MCF 10A (cell line): ENCODE data around the gene ARL13A. TPM values are rescaled to one million over a fixed set of nuclear protein-coding genes. Genes with fewer than 3 reads are reported as not detected.

Source experiments
- BruUV-seq: library from RNA; stranded (reverse); fragments of 400-500 nt; replicated peaks from 2 replicates; lab custom pipeline; 2021; lab: Mats Ljungman, UMichigan
- CTCF ChIA-PET: fragments of 300-600 bp; sonication (Branson Sonifier 250); formaldehyde crosslinking; extraction: SDS; loops from one replicate; lab custom pipeline; 2021; ENCODE audit warnings: antibody characterized with exemption, inconsistent platforms; lab: Yijun Ruan, JAX
- POLR2A ChIA-PET: fragments of 300-600, 350-650 bp; sonication (Branson Sonifier 250); formaldehyde crosslinking; extraction: SDS; loops from one replicate; lab custom pipeline; 2020; ENCODE audit warnings: antibody characterized with exemption, inconsistent platforms; lab: Yijun Ruan, JAX
- DNase-seq: peaks from one replicate; pipeline ENCODE4 v3.0.0-alpha.2; 2018; ENCODE audit not compliant: unreplicated experiment
- H3K27ac Mint-ChIP-seq: one replicate; pipeline ENCODE4 v1.8.0; 2022; ENCODE audit warnings: mild to moderate bottlenecking, low read depth, mixed read lengths; ENCODE audit not compliant: unreplicated experiment
- H3K27me3 Mint-ChIP-seq: one replicate; pipeline ENCODE4 v1.8.0; 2022; ENCODE audit warnings: mixed read lengths; ENCODE audit not compliant: insufficient read depth, unreplicated experiment
- H3K36me3 Mint-ChIP-seq: one replicate; pipeline ENCODE4 v1.8.0; 2022; ENCODE audit warnings: mild to moderate bottlenecking, moderate library complexity, mixed read lengths; ENCODE audit not compliant: insufficient read depth, unreplicated experiment
- H3K4me1 Mint-ChIP-seq: one replicate; pipeline ENCODE4 v1.8.0; 2022; ENCODE audit warnings: mixed read lengths; ENCODE audit not compliant: insufficient read depth, unreplicated experiment
- H3K4me3 Mint-ChIP-seq: one replicate; pipeline ENCODE4 v1.8.0; 2022; ENCODE audit warnings: mild to moderate bottlenecking, moderate library complexity, mixed read lengths; ENCODE audit not compliant: unreplicated experiment
- H3K9me3 Mint-ChIP-seq: one replicate; pipeline ENCODE4 v1.8.0; 2022; ENCODE audit warnings: mixed read lengths; ENCODE audit not compliant: unreplicated experiment
- CTCF ChIP-seq: fragments of 200-600 bp; IDR thresholded peaks from one replicate; pipeline ENCODE4 v1.8.0; 2022; ENCODE audit warnings: antibody characterized with exemption, mild to moderate bottlenecking; ENCODE audit not compliant: unreplicated experiment
- intact Hi-C: fragments of 100-400 bp; cut with micrococcal nuclease; formaldehyde crosslinking; loops from 2 replicates; pipeline ENCODE4 v1.14.1; 2022
- total RNA-seq: library from RNA; stranded (reverse); gene quantifications from 2 replicates; pipeline ENCODE4 v1.2.3, GENCODE V29; 2022

ARL13A gene
- total RNA-seq, 1 experiment from 2014 or later: not detected

- Mint-ChIP-seq H3K36me3 (no peaks in the 10 kb centered on the region), H3K4me1 (peaks cover 7% of the 10 kb centered on the region), H3K27me3 (peaks cover 50% of the 10 kb centered on the region), H3K27ac (no peak overlapping the region), H3K4me3 (no peak overlapping the region), H3K9me3 (no peaks in the 10 kb centered on the region)
- no peak for TF ChIP-seq CTCF
- ChIA-PET CTCF (interaction anchor here (0.6 kb wide), 1 partner anchor 483 kb away, joined by 3 read pairs; no protein-coding TSS in a partner anchor), POLR2A (no interaction called here)
- intact Hi-C loops: no loop called here
- DNase-seq: no peak
- BruUV-seq: no TSS peak
Observed at GRCh38 chrX:100944601-100945000, 24.9 kb upstream of the ARL13A start.

GRCh38 chrX:100946299-100946927, 23.1 kb upstream of the ARL13A start:
- ChIA-PET CTCF (no interaction called here), POLR2A (no interaction called here)
- Mint-ChIP-seq H3K36me3 (no peaks in the 10 kb centered on the region), H3K4me1 (peaks cover 7% of the 10 kb centered on the region), H3K27me3 (peaks cover 57% of the 10 kb centered on the region), H3K27ac (no peak overlapping the region), H3K9me3 (no peaks in the 10 kb centered on the region), H3K4me3 (no peak overlapping the region)
- intact Hi-C loops: no loop called here
- peak; percentile 10 for DNase-seq
- no TSS peak for BruUV-seq
- TF ChIP-seq CTCF: no peak

DNA sequence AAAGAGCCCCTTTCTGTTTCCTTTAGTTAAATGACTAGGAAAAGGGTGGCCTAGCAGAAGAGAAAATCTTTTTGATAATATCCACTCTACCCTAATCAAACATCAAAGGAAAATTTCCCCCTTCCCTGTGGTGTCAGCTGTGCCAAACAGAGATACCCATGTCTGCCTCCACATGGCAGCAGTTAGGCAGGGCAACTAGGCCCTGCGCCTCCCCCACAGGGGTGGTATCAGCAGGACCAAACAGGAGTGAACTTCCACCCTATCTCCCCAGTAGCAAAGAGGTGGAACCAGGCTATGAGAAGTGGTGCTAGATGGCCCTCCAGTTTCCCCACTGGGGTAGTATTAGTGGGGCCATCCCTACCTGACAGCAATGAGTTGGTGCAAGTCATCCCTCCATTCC, 21.0 kb upstream of the ARL13A start:
- H3K27me3 Mint-ChIP-seq: peaks cover 72% of the 10 kb centered on the region
- H3K9me3 Mint-ChIP-seq: no peaks in the 10 kb centered on the region
- H3K4me1 Mint-ChIP-seq: peaks cover 7% of the 10 kb centered on the region
- no peak overlapping the region for H3K27ac Mint-ChIP-seq
- intact Hi-C loops: no loop called here
- H3K4me3 Mint-ChIP-seq: no peak overlapping the region
- DNase-seq: no peak
- TF ChIP-seq CTCF: no peak
- ChIA-PET CTCF (no interaction called here), POLR2A (no interaction called here)
- H3K36me3 Mint-ChIP-seq: no peaks in the 10 kb centered on the region
- BruUV-seq: no TSS peak

GRCh38 chrX:100962811-100963210, 6.7 kb upstream of the ARL13A start:
- no peak for TF ChIP-seq CTCF
- DNase-seq: no peak
- H3K4me1 Mint-ChIP-seq: no peaks in the 10 kb centered on the region
- peaks cover 5% of the 10 kb centered on the region for H3K36me3 Mint-ChIP-seq
- intact Hi-C loops: no loop called here
- no TSS peak for BruUV-seq
- H3K9me3 Mint-ChIP-seq: no peaks in the 10 kb centered on the region
- ChIA-PET CTCF (no interaction called here), POLR2A (no interaction called here)
- no peak overlapping the region for H3K27ac Mint-ChIP-seq
- peaks cover 30% of the 10 kb centered on the region for H3K27me3 Mint-ChIP-seq
- H3K4me3 Mint-ChIP-seq: no peak overlapping the region
